HepG2 (cell line): Measurements from ENCODE around the gene ZFPM1. TPM values are rescaled to one million over a fixed set of nuclear protein-coding genes. Genes with fewer than 3 reads are reported as not detected.

Experiments
- ARHGAP35 ChIP-seq: sonication (generic); formaldehyde crosslinking; IDR thresholded peaks from 2 replicates; pipeline ENCODE4 v1.9.0; 2022; ENCODE audit warnings: mild to moderate bottlenecking, inconsistent platforms, moderate library complexity, missing genetic modification reagents, borderline replicate concordance
- CHCHD3 ChIP-seq: sonication (generic); formaldehyde crosslinking; IDR thresholded peaks from 2 replicates; pipeline ENCODE4 v1.8.0; 2022; ENCODE audit warnings: mild to moderate bottlenecking, missing genetic modification reagents, moderate library complexity
- HOXA3 ChIP-seq: sonication (generic); formaldehyde crosslinking; IDR thresholded peaks from 2 replicates; pipeline ENCODE4 v1.5.0; 2020; ENCODE audit warnings: missing genetic modification reagents
- KDM1A ChIP-seq: IDR thresholded peaks from 2 replicates; pipeline ENCODE4 v1.6.1; 2016; ENCODE audit warnings: missing compliant biosample characterization
- KLF12 ChIP-seq: sonication (generic); formaldehyde crosslinking; IDR thresholded peaks from 2 replicates; pipeline ENCODE4 v1.4.0; 2020; ENCODE audit warnings: missing genetic modification reagents, borderline replicate concordance
- KLF9 ChIP-seq: IDR thresholded peaks from 2 replicates; pipeline ENCODE4 v1.6.1; 2016; ENCODE audit warnings: low read depth
- MAFK ChIP-seq, 2 experiments: IDR thresholded peaks in 1 of 2; conservative IDR thresholded peaks in 1 of 2; 2 replicates each; pipeline ENCODE4 v1.6.1; 2011; ENCODE audit warnings: improper control_type of control experiment in 2 of 2, low read length in 2 of 2
- MIER2 ChIP-seq: IDR thresholded peaks from 2 replicates; pipeline ENCODE4 v1.6.1; 2016; ENCODE audit warnings: missing biosample characterization, missing genetic modification reagents
- NFIB ChIP-seq: sonication (generic); formaldehyde crosslinking; IDR thresholded peaks from 2 replicates; pipeline ENCODE4 v1.9.0; 2021; ENCODE audit warnings: missing genetic modification reagents, mild to moderate bottlenecking, borderline replicate concordance
- NFKB2 ChIP-seq: sonication (generic); formaldehyde crosslinking; IDR thresholded peaks from 2 replicates; pipeline ENCODE4 v1.4.0; 2020; ENCODE audit warnings: missing genetic modification reagents, borderline replicate concordance
- SMAD3 ChIP-seq: sonication (generic); formaldehyde crosslinking; IDR thresholded peaks from 2 replicates; pipeline ENCODE4 v1.4.0; 2020; ENCODE audit warnings: missing genetic modification reagents
- SMAD9 ChIP-seq: sonication (generic); formaldehyde crosslinking; IDR thresholded peaks from 2 replicates; pipeline ENCODE4 v1.5.1; 2020; ENCODE audit warnings: mild to moderate bottlenecking, missing genetic modification reagents
- SOX5 ChIP-seq: IDR thresholded peaks from 2 replicates; pipeline ENCODE4 v1.6.1; 2016; ENCODE audit warnings: borderline replicate concordance
- ZBTB7A ChIP-seq: sonication (generic); formaldehyde crosslinking; IDR thresholded peaks from 2 replicates; pipeline ENCODE4 v1.8.0; 2022; ENCODE audit warnings: mild to moderate bottlenecking, missing genetic modification reagents
- ZC3H4 ChIP-seq: sonication (generic); formaldehyde crosslinking; IDR thresholded peaks from 2 replicates; pipeline ENCODE4 v1.4.0; 2020; ENCODE audit warnings: missing genetic modification reagents, borderline replicate concordance
- ZNF20 ChIP-seq: sonication (generic); formaldehyde crosslinking; IDR thresholded peaks from 2 replicates; pipeline ENCODE4 v1.4.0; 2020; ENCODE audit warnings: mild to moderate bottlenecking, moderate library complexity, missing genetic modification reagents
- ZNF350 ChIP-seq: sonication (generic); formaldehyde crosslinking; IDR thresholded peaks from 2 replicates; pipeline ENCODE4 v1.4.0; 2020; ENCODE audit warnings: mild to moderate bottlenecking, low read depth, missing genetic modification reagents, borderline replicate concordance
- ZSCAN9 ChIP-seq: IDR thresholded peaks from 2 replicates; pipeline ENCODE4 v1.6.1; 2016; ENCODE audit warnings: borderline replicate concordance
- polyA plus RNA-seq, 8 experiments: library from polyadenylated mRNA; depleted of rRNA in 3 of 8; stranded (reverse) in 7 of 8; unstranded in 1 of 8; fragments of >200 nt; fragmentation: Illumina TruSeq in 4 of 8; extraction: Trizol in 4 of 8; gene quantifications; 2 replicates each; pipeline versions ENCODE4 v1.2.1 to v1.2.3, GENCODE V29; 2011 to 2016; ENCODE audit warnings: low read depth in 4 of 8, missing spikeins in 1 of 8, mixed read lengths in 1 of 8; ENCODE audit not compliant: insufficient read depth in 1 of 8
- total RNA-seq, 5 experiments: library from RNA; depleted of rRNA; stranded (reverse); fragments of >200 nt; fragmentation: Illumina TruSeq; extraction: Trizol; gene quantifications; 2 replicates each; pipeline ENCODE4 v1.2.3, GENCODE V29; 2016; ENCODE audit warnings: low read depth in 1 of 5
- TF ChIP-seq, protein P1 (sequence below): sonication (generic); formaldehyde crosslinking; IDR thresholded peaks from 2 replicates; pipeline ENCODE4 v1.4.0; 2020; ENCODE audit warnings: missing genetic modification reagents, borderline replicate concordance
- TF ChIP-seq, protein P2 (sequence below): sonication (generic); formaldehyde crosslinking; IDR thresholded peaks from 2 replicates; pipeline ENCODE4 v1.8.1; 2022; ENCODE audit warnings: low read depth, mild to moderate bottlenecking, missing genetic modification reagents
- TF ChIP-seq, protein P3 (sequence below): sonication (generic); formaldehyde crosslinking; IDR thresholded peaks from 2 replicates; pipeline ENCODE4 v1.8.0; 2022; ENCODE audit warnings: mild to moderate bottlenecking, missing genetic modification reagents, moderate library complexity

ZFPM1 gene
- total and polyA plus RNA-seq, 2 of the 13 experiments (the other 11 are each of a cell fraction or from before 2014, with no cell fraction given): 1.3 to 3.8 TPM

DNA sequence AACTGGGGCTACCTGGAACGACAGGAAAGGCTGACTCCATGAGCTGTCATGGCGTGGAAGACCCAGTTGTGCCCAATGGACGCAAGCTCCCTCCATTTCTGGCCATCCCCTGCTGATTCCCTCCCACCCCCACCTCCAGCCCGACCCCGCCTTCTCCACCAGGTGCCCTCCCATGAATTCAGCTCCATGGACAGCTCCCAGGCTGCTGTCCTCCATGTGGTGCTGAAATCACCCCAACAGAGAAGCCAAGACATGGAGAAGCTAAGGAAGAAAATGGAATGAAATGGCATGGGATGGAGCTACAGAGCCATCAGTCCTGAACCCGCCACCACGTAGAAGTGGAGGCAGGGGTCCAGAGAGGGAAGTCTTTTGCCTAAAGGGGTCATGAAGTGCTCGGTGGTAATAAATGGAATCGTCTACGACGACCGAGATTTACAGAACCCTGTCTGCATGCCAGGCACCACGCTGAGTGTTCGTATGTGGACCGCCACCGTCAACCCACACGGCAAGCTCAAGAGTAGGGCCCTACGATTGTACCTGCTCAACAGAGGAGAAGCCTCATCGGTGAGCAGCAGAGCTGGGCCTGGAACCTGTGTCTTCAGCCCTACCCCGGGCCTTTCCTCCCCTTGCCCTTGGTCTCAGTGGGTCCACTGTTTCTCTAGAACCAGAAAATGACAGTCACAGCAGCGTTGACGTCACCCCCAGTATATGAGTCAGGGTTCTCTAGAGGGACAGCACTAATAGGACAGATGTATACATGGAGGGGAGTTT lies 107.8 kb downstream of the ZFPM1 start (continued):
- TF ChIP-seq, protein P1, sequence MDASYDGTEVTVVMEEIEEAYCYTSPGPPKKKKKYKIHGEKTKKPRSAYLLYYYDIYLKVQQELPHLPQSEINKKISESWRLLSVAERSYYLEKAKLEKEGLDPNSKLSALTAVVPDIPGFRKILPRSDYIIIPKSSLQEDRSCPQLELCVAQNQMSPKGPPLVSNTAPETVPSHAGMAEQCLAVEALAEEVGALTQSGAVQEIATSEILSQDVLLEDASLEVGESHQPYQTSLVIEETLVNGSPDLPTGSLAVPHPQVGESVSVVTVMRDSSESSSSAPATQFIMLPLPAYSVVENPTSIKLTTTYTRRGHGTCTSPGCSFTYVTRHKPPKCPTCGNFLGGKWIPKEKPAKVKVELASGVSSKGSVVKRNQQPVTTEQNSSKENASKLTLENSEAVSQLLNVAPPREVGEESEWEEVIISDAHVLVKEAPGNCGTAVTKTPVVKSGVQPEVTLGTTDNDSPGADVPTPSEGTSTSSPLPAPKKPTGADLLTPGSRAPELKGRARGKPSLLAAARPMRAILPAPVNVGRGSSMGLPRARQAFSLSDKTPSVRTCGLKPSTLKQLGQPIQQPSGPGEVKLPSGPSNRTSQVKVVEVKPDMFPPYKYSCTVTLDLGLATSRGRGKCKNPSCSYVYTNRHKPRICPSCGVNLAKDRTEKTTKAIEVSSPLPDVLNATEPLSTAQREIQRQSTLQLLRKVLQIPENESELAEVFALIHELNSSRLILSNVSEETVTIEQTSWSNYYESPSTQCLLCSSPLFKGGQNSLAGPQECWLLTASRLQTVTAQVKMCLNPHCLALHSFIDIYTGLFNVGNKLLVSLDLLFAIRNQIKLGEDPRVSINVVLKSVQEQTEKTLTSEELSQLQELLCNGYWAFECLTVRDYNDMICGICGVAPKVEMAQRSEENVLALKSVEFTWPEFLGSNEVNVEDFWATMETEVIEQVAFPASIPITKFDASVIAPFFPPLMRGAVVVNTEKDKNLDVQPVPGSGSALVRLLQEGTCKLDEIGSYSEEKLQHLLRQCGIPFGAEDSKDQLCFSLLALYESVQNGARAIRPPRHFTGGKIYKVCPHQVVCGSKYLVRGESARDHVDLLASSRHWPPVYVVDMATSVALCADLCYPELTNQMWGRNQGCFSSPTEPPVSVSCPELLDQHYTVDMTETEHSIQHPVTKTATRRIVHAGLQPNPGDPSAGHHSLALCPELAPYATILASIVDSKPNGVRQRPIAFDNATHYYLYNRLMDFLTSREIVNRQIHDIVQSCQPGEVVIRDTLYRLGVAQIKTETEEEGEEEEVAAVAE (CRISPR knock-in tag): peak; percentile 98
- peak; percentile 99 for TF ChIP-seq KLF9 (CRISPR knock-in tag)
- 0 out of 2 replicates have a peak, but pooled peaks have one; percentile 48 for TF ChIP-seq ZNF350 (CRISPR knock-in tag)
- TF ChIP-seq ZSCAN9 (CRISPR knock-in tag): peak; percentile 100
- TF ChIP-seq HOXA3 (CRISPR knock-in tag): peak; percentile 92
- peak; percentile 100 for TF ChIP-seq CHCHD3 (CRISPR knock-in tag)
- TF ChIP-seq SMAD3: peak; percentile 100
- TF ChIP-seq SOX5 (CRISPR knock-in tag): peak; percentile 81; the same call in 1 of the 2 replicates
- peak; percentile 75; the same call in 1 of the 2 replicates for TF ChIP-seq KDM1A (CRISPR knock-in tag)
- TF ChIP-seq KLF12 (CRISPR knock-in tag): peak; percentile 99
- TF ChIP-seq ZC3H4 (CRISPR knock-in tag): peak; percentile 99
- TF ChIP-seq, protein P2, sequence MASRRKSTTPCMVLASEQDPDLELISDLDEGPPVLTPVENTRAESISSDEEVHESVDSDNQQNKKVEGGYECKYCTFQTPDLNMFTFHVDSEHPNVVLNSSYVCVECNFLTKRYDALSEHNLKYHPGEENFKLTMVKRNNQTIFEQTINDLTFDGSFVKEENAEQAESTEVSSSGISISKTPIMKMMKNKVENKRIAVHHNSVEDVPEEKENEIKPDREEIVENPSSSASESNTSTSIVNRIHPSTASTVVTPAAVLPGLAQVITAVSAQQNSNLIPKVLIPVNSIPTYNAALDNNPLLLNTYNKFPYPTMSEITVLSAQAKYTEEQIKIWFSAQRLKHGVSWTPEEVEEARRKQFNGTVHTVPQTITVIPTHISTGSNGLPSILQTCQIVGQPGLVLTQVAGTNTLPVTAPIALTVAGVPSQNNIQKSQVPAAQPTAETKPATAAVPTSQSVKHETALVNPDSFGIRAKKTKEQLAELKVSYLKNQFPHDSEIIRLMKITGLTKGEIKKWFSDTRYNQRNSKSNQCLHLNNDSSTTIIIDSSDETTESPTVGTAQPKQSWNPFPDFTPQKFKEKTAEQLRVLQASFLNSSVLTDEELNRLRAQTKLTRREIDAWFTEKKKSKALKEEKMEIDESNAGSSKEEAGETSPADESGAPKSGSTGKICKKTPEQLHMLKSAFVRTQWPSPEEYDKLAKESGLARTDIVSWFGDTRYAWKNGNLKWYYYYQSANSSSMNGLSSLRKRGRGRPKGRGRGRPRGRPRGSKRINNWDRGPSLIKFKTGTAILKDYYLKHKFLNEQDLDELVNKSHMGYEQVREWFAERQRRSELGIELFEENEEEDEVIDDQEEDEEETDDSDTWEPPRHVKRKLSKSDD (CRISPR knock-in tag): peak; percentile 97
- TF ChIP-seq NFKB2 (CRISPR knock-in tag): peak; percentile 99
- no peak for TF ChIP-seq MAFK (conservative IDR thresholded peaks at IDR 0.05 in 1 of 2, IDR thresholded peaks at IDR 0.05 in 1 of 2; ENCODE audit: low read length in 2 of 2)
- TF ChIP-seq SMAD9 (CRISPR knock-in tag): peak; percentile 99
- TF ChIP-seq NFIB (CRISPR knock-in tag): no peak
- TF ChIP-seq ZNF20 (CRISPR knock-in tag): peak; percentile 97
- TF ChIP-seq, protein P3, sequence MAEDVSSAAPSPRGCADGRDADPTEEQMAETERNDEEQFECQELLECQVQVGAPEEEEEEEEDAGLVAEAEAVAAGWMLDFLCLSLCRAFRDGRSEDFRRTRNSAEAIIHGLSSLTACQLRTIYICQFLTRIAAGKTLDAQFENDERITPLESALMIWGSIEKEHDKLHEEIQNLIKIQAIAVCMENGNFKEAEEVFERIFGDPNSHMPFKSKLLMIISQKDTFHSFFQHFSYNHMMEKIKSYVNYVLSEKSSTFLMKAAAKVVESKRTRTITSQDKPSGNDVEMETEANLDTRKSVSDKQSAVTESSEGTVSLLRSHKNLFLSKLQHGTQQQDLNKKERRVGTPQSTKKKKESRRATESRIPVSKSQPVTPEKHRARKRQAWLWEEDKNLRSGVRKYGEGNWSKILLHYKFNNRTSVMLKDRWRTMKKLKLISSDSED (CRISPR knock-in tag): peak; percentile 99
- peak; percentile 99 for TF ChIP-seq ARHGAP35
- peak; percentile 97 for TF ChIP-seq ZBTB7A (CRISPR knock-in tag)
- peak; percentile 99 for TF ChIP-seq MIER2
